Skeletal muscle satellite cell (primary cell): ENCODE measurements around the gene SLC27A4.

ENCODE experiments used
- H3K27me3 ChIP-seq: 2 replicates; pipeline ENCODE4 v1.7.0; 2013; ENCODE audit warnings: low read length; ENCODE audit not compliant: control insufficient read depth, insufficient read depth
- H3K36me3 ChIP-seq: 2 replicates; pipeline ENCODE4 v1.7.0; 2013; ENCODE audit warnings: mild to moderate bottlenecking, control low read depth, low read length; ENCODE audit not compliant: insufficient read depth
- H3K4me1 ChIP-seq: 2 replicates; pipeline ENCODE4 v1.7.0; 2013; ENCODE audit warnings: low read length; ENCODE audit not compliant: control insufficient read depth, insufficient read depth
- H3K4me2 ChIP-seq: 2 replicates; pipeline ENCODE4 v1.7.0; 2013; ENCODE audit warnings: mild to moderate bottlenecking, low read length
- H3K4me3 ChIP-seq: 2 replicates; pipeline ENCODE4 v1.7.0; 2013; ENCODE audit warnings: low read length
- H3K9ac ChIP-seq: 2 replicates; pipeline ENCODE4 v1.7.0; 2013; ENCODE audit warnings: mild to moderate bottlenecking, low read depth, low read length, moderate library complexity
- H3K9me3 ChIP-seq: replicated peaks from 2 replicates; pipeline ENCODE4 v1.7.0; 2013; ENCODE audit warnings: mild to moderate bottlenecking, control low read depth, low read length

SLC27A4 gene

GRCh38 chr9:128394379-128395168 is 54.2 kb downstream of the SLC27A4 start:
- H3K4me3 ChIP-seq = no peak overlapping the region
- peaks cover 2% of the 10 kb centered on the region for H3K4me1 ChIP-seq
- no peak overlapping the region for H3K9ac ChIP-seq
- H3K36me3 ChIP-seq = peaks cover 9% of the 10 kb centered on the region
- H3K9me3 ChIP-seq = no peaks in the 10 kb centered on the region
- H3K27me3 ChIP-seq = peaks cover 13% of the 10 kb centered on the region
- no peak overlapping the region for H3K4me2 ChIP-seq

DNA sequence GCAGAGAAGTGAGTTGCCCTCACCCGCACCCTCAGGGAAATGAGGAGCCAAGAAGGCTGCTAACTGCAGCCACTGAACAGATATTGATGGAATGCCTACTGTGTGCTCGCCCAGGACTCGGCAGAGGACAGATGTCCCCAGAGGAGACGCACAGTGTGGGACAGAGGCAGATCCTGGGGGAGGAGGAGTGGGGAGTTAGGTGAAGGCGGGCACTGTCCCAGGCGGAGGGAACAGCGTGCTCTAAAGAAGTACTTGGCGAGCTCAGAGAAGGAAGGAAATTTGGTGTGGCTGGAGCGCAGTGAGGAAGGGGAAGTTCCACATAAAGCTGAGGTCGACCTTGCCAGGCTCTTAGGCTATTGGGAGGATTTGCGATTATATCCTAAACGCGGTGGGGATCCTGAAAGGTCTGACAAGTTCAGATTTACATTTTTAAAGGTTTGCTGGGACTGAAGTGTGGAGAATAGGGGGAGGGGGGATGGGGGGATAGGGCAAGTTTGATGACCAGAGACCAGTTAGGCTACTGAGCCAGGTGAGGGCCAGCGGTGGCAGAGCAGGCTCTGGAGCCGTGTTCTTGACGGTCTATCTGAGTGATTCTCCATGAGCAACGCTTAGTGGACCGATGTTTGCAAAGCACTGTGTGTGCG is 56.8 kb downstream of the SLC27A4 start:
- H3K4me3 ChIP-seq = no peak overlapping the region
- H3K9ac ChIP-seq = no peak overlapping the region
- H3K4me1 ChIP-seq = peaks cover 2% of the 10 kb centered on the region
- H3K27me3 ChIP-seq = peaks cover 21% of the 10 kb centered on the region
- H3K36me3 ChIP-seq = peaks cover 5% of the 10 kb centered on the region
- H3K4me2 ChIP-seq = no peak overlapping the region
- H3K9me3 ChIP-seq = no peaks in the 10 kb centered on the region

GRCh38 chr9:128397831-128398230 is 57.5 kb downstream of the SLC27A4 start:
- Histone ChIP-seq H3K9me3 (no peaks in the 10 kb centered on the region), H3K4me1 (peaks cover 2% of the 10 kb centered on the region), H3K27me3 (peaks cover 21% of the 10 kb centered on the region), H3K4me3 (no peak overlapping the region), H3K9ac (no peak overlapping the region), H3K4me2 (no peak overlapping the region), H3K36me3 (no peaks in the 10 kb centered on the region)

DNA sequence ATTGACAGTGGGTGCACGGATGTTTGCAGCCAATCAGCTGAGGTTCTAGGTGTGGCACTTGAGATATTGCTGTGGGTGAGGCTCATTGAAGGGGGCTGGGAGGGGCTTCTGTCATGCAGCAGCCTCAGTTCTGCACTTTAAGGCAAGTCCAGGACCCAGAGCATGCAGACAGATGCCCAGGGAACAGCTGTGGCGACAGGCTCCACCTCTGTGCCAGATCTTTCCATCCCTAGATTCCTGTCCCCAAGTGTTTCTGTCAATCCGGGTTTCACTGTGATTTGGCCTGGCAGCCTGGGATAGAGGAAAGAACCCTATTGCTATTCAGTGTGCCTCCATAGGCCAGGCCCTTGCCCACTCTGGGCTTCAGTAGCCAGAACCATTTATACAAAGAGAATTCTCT is 59.5 kb downstream of the SLC27A4 start:
- Histone ChIP-seq H3K9ac (no peak overlapping the region), H3K27me3 (peaks cover 21% of the 10 kb centered on the region), H3K9me3 (no peaks in the 10 kb centered on the region), H3K4me3 (no peak overlapping the region), H3K4me1 (peaks cover 2% of the 10 kb centered on the region), H3K4me2 (no peak overlapping the region), H3K36me3 (no peaks in the 10 kb centered on the region)

DNA sequence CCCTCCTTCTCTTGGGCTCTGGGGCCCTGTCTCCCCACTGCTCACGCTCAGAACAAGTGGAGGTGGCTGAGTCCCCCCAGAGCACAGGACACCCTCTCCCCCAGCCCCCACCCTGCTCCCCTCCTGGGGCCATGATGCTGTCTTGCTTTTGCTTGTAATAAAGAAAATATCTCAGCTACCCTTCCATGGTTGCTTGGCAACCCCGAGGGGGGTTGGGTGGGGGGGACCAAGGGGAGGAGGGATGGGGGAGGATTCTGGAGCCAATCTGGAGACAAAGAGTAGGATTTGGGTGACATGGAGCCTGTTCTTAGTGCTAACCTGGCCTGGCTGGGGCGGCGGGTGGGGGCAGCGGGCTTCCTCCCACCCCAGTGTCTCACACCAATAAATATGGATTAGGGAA is 64.2 kb downstream of the SLC27A4 start:
- H3K27me3 ChIP-seq = peaks cover 17% of the 10 kb centered on the region
- no peaks in the 10 kb centered on the region for H3K36me3 ChIP-seq
- H3K9ac ChIP-seq = no peak overlapping the region
- H3K9me3 ChIP-seq = no peaks in the 10 kb centered on the region
- peaks cover 7% of the 10 kb centered on the region for H3K4me1 ChIP-seq
- H3K4me2 ChIP-seq = no peak overlapping the region
- H3K4me3 ChIP-seq = no peak overlapping the region

- no peaks in the 10 kb centered on the region for H3K36me3 ChIP-seq
- no peaks in the 10 kb centered on the region for H3K9me3 ChIP-seq
- peaks cover 7% of the 10 kb centered on the region for H3K4me1 ChIP-seq
- H3K4me3 ChIP-seq = no peak overlapping the region
- no peak overlapping the region for H3K4me2 ChIP-seq
- H3K9ac ChIP-seq = no peak overlapping the region
- H3K27me3 ChIP-seq = peaks cover 14% of the 10 kb centered on the region
Observed at GRCh38 chr9:128405077-128405779, 64.9 kb downstream of the SLC27A4 start.

GRCh38 chr9:128405780-128406171 is 65.4 kb downstream of the SLC27A4 start:
- H3K9ac ChIP-seq = no peak overlapping the region
- H3K9me3 ChIP-seq = no peaks in the 10 kb centered on the region
- H3K4me2 ChIP-seq = no peak overlapping the region
- H3K36me3 ChIP-seq = no peaks in the 10 kb centered on the region
- H3K4me1 ChIP-seq = peaks cover 7% of the 10 kb centered on the region
- H3K4me3 ChIP-seq = no peak overlapping the region
- peaks cover 12% of the 10 kb centered on the region for H3K27me3 ChIP-seq

DNA sequence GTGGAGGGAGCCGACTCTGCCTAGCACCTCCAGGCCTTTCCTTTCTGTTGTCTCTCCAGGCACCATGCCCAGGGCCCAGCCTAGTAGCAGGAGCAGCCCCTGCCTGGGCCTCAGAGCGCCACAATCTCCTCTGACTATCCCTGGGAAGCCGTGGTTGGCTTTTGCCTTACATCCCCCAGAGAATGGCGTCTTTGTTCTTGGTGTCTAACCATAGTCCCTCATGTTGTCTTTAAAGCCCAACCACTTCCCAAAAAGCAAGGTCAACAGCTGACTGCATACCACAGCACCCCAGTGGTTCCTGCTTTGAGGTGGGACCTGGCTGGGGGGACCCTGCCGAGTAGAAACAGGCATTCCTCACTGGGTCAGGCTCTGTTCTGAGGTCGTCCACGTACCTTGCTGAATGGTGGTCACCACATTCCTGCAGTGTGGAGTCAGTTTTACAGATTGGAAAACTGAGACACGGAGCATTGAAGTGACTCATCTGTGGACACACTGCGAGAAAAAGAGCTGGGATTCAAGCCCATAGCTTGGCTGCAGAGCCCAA is 66.6 kb downstream of the SLC27A4 start:
- Histone ChIP-seq H3K36me3 (no peaks in the 10 kb centered on the region), H3K4me1 (peaks cover 7% of the 10 kb centered on the region), H3K4me3 (no peak overlapping the region), H3K9me3 (no peaks in the 10 kb centered on the region), H3K27me3 (peaks cover 19% of the 10 kb centered on the region), H3K4me2 (no peak overlapping the region), H3K9ac (no peak overlapping the region)

DNA sequence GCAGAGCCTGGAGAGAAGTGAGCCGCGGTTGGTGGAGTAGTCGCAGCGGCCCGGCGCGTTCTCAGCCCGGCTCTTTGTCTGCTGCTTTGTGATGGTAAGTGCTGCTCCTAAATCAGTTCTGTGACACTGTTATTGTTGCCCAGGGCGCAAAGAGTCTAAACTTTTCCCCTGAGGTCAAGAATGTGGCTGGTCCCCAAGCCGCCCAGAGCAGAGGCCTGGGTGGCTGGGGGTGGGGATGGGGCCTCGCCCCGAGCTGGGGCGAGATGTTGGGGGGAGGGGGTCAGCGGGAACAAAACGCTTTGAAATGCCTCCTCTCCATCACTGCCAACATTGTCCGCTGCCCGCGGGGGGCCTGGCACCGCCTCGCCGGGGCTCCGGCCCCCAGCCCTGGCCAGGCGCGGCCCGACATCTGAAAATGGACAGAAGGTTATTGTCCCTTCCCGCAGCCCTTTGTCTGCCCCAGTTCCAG is 68.7 kb downstream of the SLC27A4 start:
- Histone ChIP-seq H3K4me2 (no peak overlapping the region), H3K36me3 (no peaks in the 10 kb centered on the region), H3K27me3 (peaks cover 30% of the 10 kb centered on the region), H3K4me1 (peaks cover 7% of the 10 kb centered on the region), H3K4me3 (no peak overlapping the region), H3K9me3 (no peaks in the 10 kb centered on the region), H3K9ac (no peak overlapping the region)

DNA sequence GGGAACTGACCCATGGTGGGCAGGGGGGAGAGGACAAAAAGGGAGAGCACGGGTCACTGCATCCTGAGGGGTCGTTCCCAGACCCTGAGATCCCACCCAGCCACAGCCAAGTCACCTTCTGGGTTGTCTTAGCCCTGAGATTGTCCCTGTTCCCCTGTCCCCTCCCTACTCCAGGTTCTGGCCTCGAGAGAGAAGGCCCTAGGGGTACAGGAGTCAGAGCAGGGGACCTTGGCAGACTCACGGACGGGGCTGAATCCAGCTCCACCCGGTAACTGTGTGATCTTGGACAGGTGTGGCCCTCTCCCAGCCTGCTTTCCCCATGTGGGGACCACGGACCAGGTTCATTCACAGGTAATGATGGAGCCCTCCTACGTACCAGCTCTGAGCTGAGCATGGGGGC is 69.1 kb downstream of the SLC27A4 start:
- H3K27me3 ChIP-seq = peaks cover 34% of the 10 kb centered on the region
- no peak overlapping the region for H3K4me3 ChIP-seq
- H3K9ac ChIP-seq = no peak overlapping the region
- no peak overlapping the region for H3K4me2 ChIP-seq
- H3K9me3 ChIP-seq = no peaks in the 10 kb centered on the region
- H3K4me1 ChIP-seq = peaks cover 7% of the 10 kb centered on the region
- H3K36me3 ChIP-seq = no peaks in the 10 kb centered on the region

GRCh38 chr9:128409978-128410377 is 69.7 kb downstream of the SLC27A4 start:
- Histone ChIP-seq H3K27me3 (peaks cover 39% of the 10 kb centered on the region), H3K36me3 (no peaks in the 10 kb centered on the region), H3K9me3 (no peaks in the 10 kb centered on the region), H3K4me1 (peaks cover 7% of the 10 kb centered on the region), H3K9ac (no peak overlapping the region), H3K4me2 (no peak overlapping the region), H3K4me3 (no peak overlapping the region)
